K562 (cell line): ENCODE results near the gene CNTN2. TPM values are rescaled to one million over a fixed set of nuclear protein-coding genes. Genes with fewer than 3 reads are reported as not detected.

Experiments used
- ATF1 ChIP-seq, 2 experiments: fragments of 450-650 bp in 1 of 2; IDR thresholded peaks; 2 replicates each; pipeline ENCODE4 v1.6.1; 2016; ENCODE audit warnings: missing compliant biosample characterization in 1 of 2, missing genetic modification characterization in 1 of 2
- BCL6 ChIP-seq: fragments of 250-450 bp; sonication (Bioruptor Pico); IDR thresholded peaks from 2 replicates; pipeline ENCODE4 v1.4.0; 2020
- BDP1 ChIP-seq: IDR thresholded peaks from 3 replicates; pipeline ENCODE4 v1.6.1; 2011; ENCODE audit not compliant: insufficient read length, insufficient read depth
- CEBPB ChIP-seq: fragments of 450-650 bp; IDR thresholded peaks from 2 replicates; pipeline ENCODE4 v1.6.1; 2016; ENCODE audit warnings: missing genetic modification characterization, missing compliant biosample characterization
- CREM ChIP-seq: IDR thresholded peaks from 2 replicates; pipeline ENCODE4 v1.6.1; 2014; ENCODE audit warnings: antibody characterized with exemption, low read depth
- DLX4 ChIP-seq: fragments of 250-450 bp; sonication (Bioruptor Pico); IDR thresholded peaks from 2 replicates; pipeline ENCODE4 v1.6.1; 2021; ENCODE audit warnings: mild to moderate bottlenecking
- EZH2 ChIP-seq: IDR thresholded peaks from 2 replicates; pipeline ENCODE4 v1.6.1; 2012; ENCODE audit warnings: low read depth, mild to moderate bottlenecking, inconsistent platforms, low read length, borderline replicate concordance
- HINFP ChIP-seq: fragments of 450-650 bp; conservative IDR thresholded peaks from 2 replicates; pipeline ENCODE4 v1.6.1; 2016; ENCODE audit warnings: missing genetic modification characterization, low read depth, mild to moderate bottlenecking, control low read depth, missing compliant biosample characterization
- HNRNPK ChIP-seq: fragments of 200-400 bp; formaldehyde crosslinking; IDR thresholded peaks from one replicate; pipeline ENCODE4 v1.6.1; 2018; ENCODE audit warnings: mild to moderate bottlenecking, low read depth, low read length; ENCODE audit not compliant: poor library complexity, severe bottlenecking
- IRF1 ChIP-seq: sonication (generic); formaldehyde crosslinking; IDR thresholded peaks from 2 replicates; pipeline ENCODE4 v1.8.0; 2022; ENCODE audit warnings: missing genetic modification reagents, mild to moderate bottlenecking, borderline replicate concordance
- LEF1 ChIP-seq: fragments of 450-650 bp; IDR thresholded peaks from 2 replicates; pipeline ENCODE4 v1.6.1; 2016; ENCODE audit warnings: mild to moderate bottlenecking
- MLLT1 ChIP-seq, 2 experiments: fragments of 450-650 bp; IDR thresholded peaks; 2 replicates each; pipeline ENCODE4 v1.6.1; 2016
- NEUROD1 ChIP-seq: fragments of 150-350 bp; IDR thresholded peaks from 2 replicates; pipeline ENCODE4 v1.6.1; 2014; ENCODE audit warnings: borderline replicate concordance, low read length, low read depth; ENCODE audit not compliant: partially characterized antibody
- POLR2A ChIP-seq: fragments of 450-650 bp; conservative IDR thresholded peaks from 2 replicates; pipeline ENCODE4 v1.6.1; 2016
- POLR2AphosphoS5 ChIP-seq: IDR thresholded peaks from 2 replicates; pipeline ENCODE4 v1.6.1; 2011; ENCODE audit warnings: mild to moderate bottlenecking, low read depth, low read length, moderate library complexity; ENCODE audit not compliant: control insufficient read depth, insufficient read depth
- POLR2H ChIP-seq: IDR thresholded peaks from 2 replicates; pipeline ENCODE4 v1.6.1; 2016; ENCODE audit warnings: missing genetic modification characterization, low read depth, mild to moderate bottlenecking, control low read depth, missing compliant biosample characterization, moderate library complexity
- SIN3A ChIP-seq, 2 experiments: fragments of 150-350 bp in 1 of 2; IDR thresholded peaks; 2 replicates each; pipeline ENCODE4 v1.6.1; 2011 to 2016; ENCODE audit warnings: borderline replicate concordance in 2 of 2, low read depth in 2 of 2, low read length in 2 of 2, mild to moderate bottlenecking in 2 of 2, moderate library complexity in 2 of 2; ENCODE audit not compliant: control insufficient read depth in 1 of 2
- SMAD4 ChIP-seq: fragments of 250-450 bp; sonication (Bioruptor Pico); conservative IDR thresholded peaks from 2 replicates; pipeline ENCODE4 v1.8.0; 2021; ENCODE audit warnings: inconsistent platforms, mild to moderate bottlenecking, moderate library complexity
- SMC3 ChIP-seq: conservative IDR thresholded peaks from 2 replicates; pipeline ENCODE4 v1.6.1; 2011; ENCODE audit warnings: low read depth, low read length, improper control_type of control experiment; ENCODE audit not compliant: insufficient read depth
- TFAM ChIP-seq: fragments of 250-450 bp; sonication (Bioruptor Pico); conservative IDR thresholded peaks from 2 replicates; pipeline ENCODE4 v1.5.0; 2021; ENCODE audit warnings: mild to moderate bottlenecking, moderate library complexity
- ZBED1 ChIP-seq: IDR thresholded peaks from 2 replicates; pipeline ENCODE4 v1.6.1; 2014
- ZNF511 ChIP-seq: sonication (generic); formaldehyde crosslinking; IDR thresholded peaks from 2 replicates; pipeline ENCODE4 v1.8.0; 2022; ENCODE audit warnings: mild to moderate bottlenecking, missing genetic modification reagents
- ZNF766 ChIP-seq: fragments of 200-800 bp; sonication (Bioruptor generic); conservative IDR thresholded peaks from 2 replicates; pipeline ENCODE4 v1.6.1; 2016; ENCODE audit warnings: missing genetic modification characterization, missing compliant biosample characterization
- polyA plus RNA-seq, 8 experiments: library from polyadenylated mRNA; depleted of rRNA in 4 of 8; stranded (reverse) in 5 of 8; unstranded in 3 of 8; fragments of >200 nt; fragmentation: Nextera tagmentation in 2 of 8; fragmentation: Illumina TruSeq in 1 of 8; extraction: Ambion mirVana in 2 of 8; extraction: Trizol in 1 of 8; gene quantifications; 2 replicates each; pipeline versions ENCODE4 v1.2.1 to v1.2.3, GENCODE V29; 2011 to 2014; ENCODE audit warnings: inconsistent platforms in 1 of 8, missing spikeins in 1 of 8
- total RNA-seq, 7 experiments: library from RNA; depleted of rRNA in 6 of 7; stranded (reverse); fragments of >200 nt in 6 of 7; fragmentation: Illumina TruSeq in 2 of 7; extraction: Trizol in 2 of 7; gene quantifications; 2 replicates each; pipeline versions ENCODE4 v1.2.1 to v1.2.3, GENCODE V29; 2011 to 2021; ENCODE audit warnings: low replicate concordance in 1 of 7

The CNTN2 gene
- total and polyA plus RNA-seq, 9 of the 15 experiments (the other 6 are each of a cell fraction or from before 2014, with no cell fraction given) = not detected

- TF ChIP-seq IRF1 (CRISPR knock-in tag) = no peak
- no peak for TF ChIP-seq TFAM (CRISPR knock-in tag)
- TF ChIP-seq DLX4 (CRISPR knock-in tag) = no peak
- TF ChIP-seq EZH2 = no peak; the same call in 1 of the 2 replicates
- no peak for TF ChIP-seq HINFP (tag)
- peak; percentile 93 for TF ChIP-seq POLR2AphosphoS5
- no peak for TF ChIP-seq HNRNPK
- no peak for TF ChIP-seq BDP1
- TF ChIP-seq POLR2A = peak; percentile 99
- TF ChIP-seq ZBED1 = peak; percentile 87
- peak; percentile 71 to 93; a peak in 2 of 4 replicates for TF ChIP-seq SIN3A (IDR thresholded peaks at IDR 0.05; ENCODE audit: borderline replicate concordance in 2 of 2, control insufficient read depth in 1 of 2, low read depth in 2 of 2, low read length in 2 of 2)
- peak; percentile 96 for TF ChIP-seq CREM
- TF ChIP-seq ZNF766 (CRISPR knock-in tag) = peak; percentile 96
- TF ChIP-seq ZNF511 (CRISPR knock-in tag) = peak; percentile 60
- TF ChIP-seq SMC3 = peak; percentile 71
- TF ChIP-seq LEF1 = peak; percentile 74
- TF ChIP-seq BCL6 = no peak
- TF ChIP-seq ATF1 (CRISPR knock-in tag; IDR thresholded peaks at IDR 0.05) = no peak; the same call in 1 of the 2 replicates
- TF ChIP-seq ATF1 (tag; IDR thresholded peaks at IDR 0.05) = peak; percentile 97
- TF ChIP-seq POLR2H = peak; percentile 95
- TF ChIP-seq CEBPB (tag) = peak; percentile 73
- TF ChIP-seq NEUROD1 = peak; percentile 98
- TF ChIP-seq SMAD4 = peak; percentile 85; the same call in 1 of the 2 replicates
- peak; percentile 56 to 71; a peak in 3 of 4 replicates for TF ChIP-seq MLLT1 (IDR thresholded peaks at IDR 0.05)
Observed at GRCh38 chr1:205121660-205122488, 78.9 kb downstream of the CNTN2 start, which contains the start of gene RBBP5 (continued).
